GM12878 (cell line): Measurements from ENCODE around the gene ZNF30. TPM values are rescaled to one million over a fixed set of nuclear protein-coding genes. Genes with fewer than 3 reads are reported as not detected.

Experiments
- ATAC-seq: fragments of 200-7000 bp; cut with Tn5 transposase; 3 replicates; pipeline ENCODE4 v1.9.1; 2020; ENCODE audit warnings: mild to moderate bottlenecking, moderate library complexity
- BruUV-seq: library from RNA; stranded (reverse); fragments of 400-500 nt; replicated peaks from 2 replicates; lab custom pipeline; 2021; lab: Mats Ljungman, UMichigan
- CTCF ChIA-PET: fragments of 300-600 bp; sonication (Branson Sonifier 250); formaldehyde crosslinking; extraction: SDS; loops from one replicate; lab custom pipeline; 2021; ENCODE audit warnings: inconsistent platforms; lab: Yijun Ruan, JAX
- POLR2A ChIA-PET: fragments of 350-600 bp; formaldehyde crosslinking; extraction: SDS; loops from one replicate; lab custom pipeline; 2021; ENCODE audit warnings: inconsistent platforms; lab: Charles Lee
- RAD21 ChIA-PET: fragments of 300-600 bp; sonication (Branson Sonifier 250); formaldehyde crosslinking; loops from one replicate; lab custom pipeline; 2023; ENCODE audit warnings: antibody characterized with exemption; ENCODE audit not compliant: unreplicated experiment; lab: Charles Lee
- SMC1A ChIA-PET: fragments of 300-600 bp; sonication (Branson Sonifier 250); formaldehyde crosslinking; loops from one replicate; lab custom pipeline; 2023; ENCODE audit not compliant: unreplicated experiment, uncharacterized antibody; lab: Charles Lee
- DNase-seq: peaks from one replicate; pipeline ENCODE4 v3.0.0-alpha.2; 2011; ENCODE audit warnings: low read depth, low spot score
- FAIRE-seq: peaks from 3 replicates; lab custom pipeline; 2011; peaks lifted over from hg19 to GRCh38; lab: Jason Lieb, UNC
- H2AFZ ChIP-seq: 2 replicates; pipeline ENCODE4 v1.6.0; 2011; ENCODE audit warnings: low read depth, low read length, control low read depth; ENCODE audit not compliant: control insufficient read depth
- H3K27ac ChIP-seq: 2 replicates; pipeline ENCODE4 v1.5.1; 2011; ENCODE audit warnings: control low read depth; ENCODE audit not compliant: control insufficient read depth, insufficient read depth
- H3K27me3 ChIP-seq, 2 experiments: replicated peaks in 1 of 2; 2 replicates each; pipeline versions ENCODE4 v1.6.0 to v1.6.1; 2011; ENCODE audit warnings: low read length in 1 of 2; ENCODE audit not compliant: control insufficient read depth in 2 of 2, insufficient read depth in 2 of 2
- H3K36me3 ChIP-seq, 2 experiments: 2 replicates each; pipeline ENCODE4 v1.5.1; 2011; ENCODE audit warnings: low read length in 1 of 2; ENCODE audit not compliant: control insufficient read depth in 2 of 2, insufficient read depth in 2 of 2
- H3K4me1 ChIP-seq: 2 replicates; pipeline ENCODE4 v1.6.1; 2011; ENCODE audit warnings: mild to moderate bottlenecking, low read length, moderate library complexity, mixed read lengths; ENCODE audit not compliant: control insufficient read depth, insufficient read depth
- H3K4me2 ChIP-seq: 2 replicates; pipeline ENCODE4 v1.6.0; 2011; ENCODE audit warnings: control low read depth; ENCODE audit not compliant: control insufficient read depth, insufficient read depth
- H3K4me3 ChIP-seq: fragments of 200-600 bp; sonication (generic); 2 replicates; pipeline ENCODE4 v1.5.1; 2016
- H3K79me2 ChIP-seq: 2 replicates; pipeline ENCODE4 v1.6.0; 2011; ENCODE audit warnings: low read length; ENCODE audit not compliant: control insufficient read depth, insufficient read depth
- H3K9ac ChIP-seq: 2 replicates; pipeline ENCODE4 v1.8.0; 2011; ENCODE audit warnings: low read length, control low read depth, mixed read lengths; ENCODE audit not compliant: control insufficient read depth, insufficient read depth
- H3K9me3 ChIP-seq: replicated peaks from 3 replicates; pipeline ENCODE4 v1.5.1; 2011; ENCODE audit warnings: mild to moderate bottlenecking, low read length; ENCODE audit not compliant: control insufficient read depth, insufficient read depth
- H4K20me1 ChIP-seq: 2 replicates; pipeline ENCODE4 v1.6.0; 2011; ENCODE audit not compliant: control insufficient read depth, insufficient read depth
- ATF2 ChIP-seq: IDR thresholded peaks from 2 replicates; pipeline ENCODE4 v1.6.1; 2012; ENCODE audit warnings: low read length, inconsistent platforms
- CREM ChIP-seq: IDR thresholded peaks from 2 replicates; pipeline ENCODE4 v1.6.1; 2014; ENCODE audit warnings: antibody characterized with exemption, low read depth
- PML ChIP-seq: IDR thresholded peaks from 2 replicates; pipeline ENCODE4 v1.6.1; 2012; ENCODE audit warnings: low read length, inconsistent platforms
- SREBF1 ChIP-seq: IDR thresholded peaks from 2 replicates; pipeline ENCODE4 v1.6.1; 2012; ENCODE audit warnings: mild to moderate bottlenecking, low read length
- SREBF2 ChIP-seq: IDR thresholded peaks from 2 replicates; pipeline ENCODE4 v1.6.1; 2012; ENCODE audit warnings: mild to moderate bottlenecking, low read length
- TAF1 ChIP-seq: IDR thresholded peaks from 2 replicates; pipeline ENCODE4 v1.6.1; 2011; ENCODE audit warnings: mild to moderate bottlenecking, low read depth, low read length, borderline replicate concordance
- TCF12 ChIP-seq: IDR thresholded peaks from 2 replicates; pipeline ENCODE4 v1.6.1; 2011; ENCODE audit warnings: low read depth, mild to moderate bottlenecking, low read length
- USF1 ChIP-seq: IDR thresholded peaks from 2 replicates; pipeline ENCODE4 v1.6.1; 2011; ENCODE audit warnings: borderline replicate concordance, low read depth, mild to moderate bottlenecking, moderate library complexity, mixed read lengths, low read length; ENCODE audit not compliant: insufficient read depth; ENCODE audit errors: extremely low read length
- YY1 ChIP-seq: IDR thresholded peaks from 2 replicates; pipeline ENCODE4 v1.6.1; 2011; ENCODE audit warnings: low read depth, mild to moderate bottlenecking, low read length
- ZNF207 ChIP-seq: fragments of 450-650 bp; IDR thresholded peaks from 2 replicates; pipeline ENCODE4 v1.6.1; 2014; ENCODE audit warnings: antibody characterized with exemption, mild to moderate bottlenecking, borderline replicate concordance
- WGBS: methylation state at CpG from one replicate; pipeline ENCODE4 v1.1.6; 2016; ENCODE audit warnings: low lambda C conversion rate; ENCODE audit not compliant: insufficient replicate concordance, insufficient coverage; ENCODE audit errors: missing lambda C conversion rate; 5-methylcytosine and 5-hydroxymethylcytosine counted together
- in situ Hi-C: fragments of 300-500 bp; cut with MboI; formaldehyde crosslinking; loops from 9 replicates; pipeline ENCODE4 v1.14.3; 2018; ENCODE audit warnings: mixed read lengths
- intact Hi-C: fragments of 100-400 bp; cut with micrococcal nuclease; formaldehyde crosslinking; loops from one replicate; pipeline ENCODE4 v1.14.2; 2022; ENCODE audit not compliant: unreplicated experiment
- polyA plus RNA-seq, 11 experiments: library from polyadenylated mRNA; depleted of rRNA in 4 of 11; unstranded in 6 of 11; stranded (reverse) in 5 of 11; fragments of >200 nt; fragmentation: Nextera tagmentation in 4 of 11; fragmentation: Illumina TruSeq in 1 of 11; extraction: Ambion mirVana in 4 of 11; extraction: Trizol in 1 of 11; gene quantifications; 1 replicate in 1 of 11; 2 replicates in 10 of 11; pipeline versions ENCODE4 v1.2.1 to v1.2.3, GENCODE V29; 2011 to 2016; ENCODE audit warnings: inconsistent platforms in 2 of 11, missing spikeins in 2 of 11, low read depth in 1 of 11
- total RNA-seq, 4 experiments: library from RNA; depleted of rRNA in 3 of 4; stranded (reverse); fragments of >200 nt in 3 of 4; fragmentation: Illumina TruSeq in 1 of 4; extraction: Trizol in 1 of 4; gene quantifications; 2 replicates each; pipeline versions ENCODE4 v1.2.1 to v1.2.3, GENCODE V29; 2013 to 2021

The ZNF30 gene
- total and polyA plus RNA-seq, 10 of the 15 experiments (the other 5 are each of a cell fraction or from before 2014, with no cell fraction given) = 0.85 to 2.3 (median 1.3) TPM

- Histone ChIP-seq H4K20me1 (no peaks in the 10 kb centered on the region), H3K4me2 (no peak overlapping the region), H3K4me1 (peaks cover 4% of the 10 kb centered on the region), H2AFZ (no peak overlapping the region), H3K27me3 (no peaks in the 10 kb centered on the region), H3K36me3 (peaks cover 10 to 12% of the 10 kb centered on the region in 2 experiments; a peak in 3 of 4 replicates), H3K9ac (no peak overlapping the region), H3K79me2 (peaks cover 7% of the 10 kb centered on the region), H3K27ac (no peak overlapping the region), H3K9me3 (peaks cover 44% of the 10 kb centered on the region), H3K4me3 (no peak overlapping the region)
- DNase-seq (no peak), ATAC-seq (no peak), FAIRE-seq (no peak)
- 93% methylated on average over 8 of the region's 8 CpGs for WGBS
- SMC1A ChIA-PET = no interaction called here
- POLR2A ChIA-PET = no interaction called here
- BruUV-seq = no TSS peak
- TF ChIP-seq TAF1 = no peak
- TF ChIP-seq YY1 = no peak
- no peak for TF ChIP-seq CREM
- no peak for TF ChIP-seq ZNF207
- no peak for TF ChIP-seq TCF12
- TF ChIP-seq USF1 = no peak
- TF ChIP-seq SREBF2 = no peak
- TF ChIP-seq PML = no peak
- no peak for TF ChIP-seq SREBF1
- TF ChIP-seq ATF2 = no peak
- RAD21 ChIA-PET = no interaction called here
- intact Hi-C loops = no loop called here
- CTCF ChIA-PET = interaction anchor here (1.7 kb wide), 1 partner anchor 54 kb away, joined by 5 read pairs; no protein-coding TSS in a partner anchor
- in situ Hi-C loops = loop anchor here (25.0 kb wide), 1 partner anchor 1402 kb away; no protein-coding TSS in a partner anchor
These were observed 33.6 kb downstream of the ZNF30 start for GRCh38 chr19:34960103-34960805.
